Measurements from ENCODE around the gene CAMK2D.
"Not testable (repeated sequence)": the region's sequence is repeated elsewhere in the genome, so short reads cannot be mapped to it uniquely, and the experiment has no call there.

Gene CAMK2D

GRCh38 chr4:113761620-113762185 is at the start of gene CAMK2D:
Gene CAMK2D, minus strand, starts transcription at chr4:113761738. Its CDS starts 670 bp downstream, at chr4:113761068.
- peak; percentile 93 for DNase-seq

- peak; percentile 76 for DNase-seq
These were observed 49.4 kb upstream of the CAMK2D start for GRCh38 chr4:113810906-113811305.

GRCh38 chr4:113809311-113809710 is 47.8 kb upstream of the CAMK2D start:
- no peak for DNase-seq

- DNase-seq, result no peak
These were observed 45.3 kb upstream of the CAMK2D start for GRCh38 chr4:113806850-113807249.

- DNase-seq, result no peak
These were observed 40.3 kb upstream of the CAMK2D start for GRCh38 chr4:113801882-113802281.

- DNase-seq, result not testable (repeated sequence)
These were observed 34.8 kb upstream of the CAMK2D start for GRCh38 chr4:113796381-113796780.

GRCh38 chr4:113790478-113790877 is 28.9 kb upstream of the CAMK2D start:
- DNase-seq, result no peak

GRCh38 chr4:113788888-113789287 is 27.4 kb upstream of the CAMK2D start:
- no peak for DNase-seq

GRCh38 chr4:113785781-113786180 is 24.2 kb upstream of the CAMK2D start:
- no peak for DNase-seq

GRCh38 chr4:113784497-113785250 is 23.1 kb upstream of the CAMK2D start:
- peak; percentile 99 for DNase-seq

- no peak for DNase-seq
These were observed 22.2 kb upstream of the CAMK2D start for GRCh38 chr4:113783701-113784100.

GRCh38 chr4:113783289-113783688 is 21.8 kb upstream of the CAMK2D start:
- no peak for DNase-seq

- DNase-seq, result peak; percentile 36
These were observed 20.0 kb upstream of the CAMK2D start for GRCh38 chr4:113781439-113782040.

- no peak for DNase-seq
These were observed 15.1 kb upstream of the CAMK2D start for GRCh38 chr4:113776679-113777078.

GRCh38 chr4:113776016-113776415 is 14.5 kb upstream of the CAMK2D start:
- DNase-seq, result no peak

- DNase-seq, result no peak
These were observed 12.2 kb upstream of the CAMK2D start for GRCh38 chr4:113773756-113774155.

GRCh38 chr4:113773014-113773413 is 11.5 kb upstream of the CAMK2D start:
- no peak for DNase-seq

GRCh38 chr4:113772319-113772718 is 10.8 kb upstream of the CAMK2D start:
- no peak for DNase-seq

- no peak for DNase-seq
These were observed 8.2 kb upstream of the CAMK2D start for GRCh38 chr4:113769744-113770143.

- no peak for DNase-seq
These were observed 7.4 kb upstream of the CAMK2D start for GRCh38 chr4:113768952-113769351.

- no peak for DNase-seq
These were observed 5.3 kb upstream of the CAMK2D start for GRCh38 chr4:113766882-113767281.

- no peak for DNase-seq
These were observed 3.3 kb upstream of the CAMK2D start for GRCh38 chr4:113764720-113765264.

GRCh38 chr4:113763923-113764322 is 2.4 kb upstream of the CAMK2D start:
- DNase-seq, result not testable (repeated sequence)

- no peak for DNase-seq
These were observed 1.4 kb upstream of the CAMK2D start for GRCh38 chr4:113763029-113763285.

Measured in fibroblast of skin of right quadriceps (primary cell).